DMS79 treated with DMSO at 0.1 percent for 48 hours (cell line): ENCODE data around the gene DOCK7.
"Not testable (repeated sequence)": the region's sequence is repeated elsewhere in the genome, so short reads cannot be mapped to it uniquely, and the experiment has no call there.

Experiments
- DNase-seq: peaks from one replicate; lab custom pipeline; 2025; lab: John Stamatoyannopoulos, UW

DOCK7 gene

DNA sequence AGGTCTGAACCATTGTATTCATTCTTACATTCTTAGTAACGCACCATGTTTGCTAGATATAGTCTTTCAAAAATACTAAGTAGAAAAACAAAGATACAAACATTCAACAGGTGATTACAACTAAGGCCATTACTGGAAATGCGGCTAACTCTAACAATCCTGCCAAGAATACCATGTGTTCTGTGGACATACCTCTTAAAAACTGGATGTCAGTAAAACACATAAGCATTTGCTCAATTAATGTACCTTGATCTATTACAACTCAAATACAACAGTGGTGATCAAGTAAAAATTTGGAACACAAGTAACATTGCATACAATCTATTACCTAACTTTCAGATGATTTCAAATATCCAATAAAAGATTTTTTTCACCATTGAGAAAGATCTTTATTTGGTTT is 75.4 kb downstream of the DOCK7 start:
- DNase-seq, result no peak

DNA sequence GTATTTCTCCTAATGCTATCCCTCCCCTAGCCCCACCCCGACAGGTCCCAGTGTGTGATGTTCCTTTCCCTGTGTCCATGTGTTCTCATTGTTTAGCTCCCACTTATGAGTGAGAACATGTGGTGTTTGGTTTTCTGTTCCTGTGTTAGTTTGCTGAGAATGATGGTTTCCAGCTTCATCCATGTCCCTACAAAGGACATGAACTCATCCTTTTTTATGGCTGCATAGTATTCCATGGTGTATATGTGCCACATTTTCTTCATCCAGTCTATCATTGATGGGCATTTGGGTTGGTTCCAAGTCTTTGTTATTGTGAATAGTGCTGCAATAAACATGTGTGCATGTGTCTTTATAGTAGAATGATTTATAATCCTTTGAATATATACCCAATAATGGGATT is 77.6 kb downstream of the DOCK7 start:
- DNase-seq, result not testable (repeated sequence)

DNA sequence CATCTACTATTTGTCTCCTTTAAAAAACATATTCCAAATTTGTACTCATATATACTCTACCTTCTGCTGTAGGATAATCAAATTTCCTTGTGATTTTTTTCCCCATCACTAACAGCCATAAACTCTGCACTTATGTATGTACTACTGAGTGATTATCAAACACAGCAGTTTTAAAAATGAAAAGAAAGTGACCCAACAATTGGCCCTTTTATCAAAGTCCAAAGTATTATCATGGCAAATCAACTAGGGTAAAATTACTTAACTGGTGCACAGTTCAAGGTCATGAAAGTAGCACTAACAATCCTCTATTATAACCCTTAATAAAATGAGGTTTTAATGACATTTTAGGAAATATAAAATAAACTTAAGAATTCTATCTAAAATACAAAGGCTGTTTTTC is 79.3 kb downstream of the DOCK7 start:
- no peak for DNase-seq

DNA sequence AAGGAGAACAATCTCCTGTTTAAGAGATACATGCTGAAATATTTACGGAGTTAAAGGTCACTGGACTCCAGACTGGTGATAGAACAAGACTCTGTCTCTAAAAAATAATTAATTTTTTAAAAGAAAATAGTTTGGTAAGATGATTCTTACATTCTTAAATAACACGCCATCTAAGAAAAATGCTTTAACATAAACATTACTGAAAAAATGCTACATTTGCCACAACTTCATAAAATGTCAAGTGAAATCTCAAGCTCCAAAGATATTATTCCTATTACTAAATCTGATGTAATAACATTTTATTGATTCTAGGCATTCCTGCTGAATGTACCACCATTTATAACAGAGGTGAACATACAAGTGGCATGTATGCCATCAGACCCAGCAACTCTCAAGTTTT is 86.7 kb downstream of the DOCK7 start:
- no peak for DNase-seq

DNA sequence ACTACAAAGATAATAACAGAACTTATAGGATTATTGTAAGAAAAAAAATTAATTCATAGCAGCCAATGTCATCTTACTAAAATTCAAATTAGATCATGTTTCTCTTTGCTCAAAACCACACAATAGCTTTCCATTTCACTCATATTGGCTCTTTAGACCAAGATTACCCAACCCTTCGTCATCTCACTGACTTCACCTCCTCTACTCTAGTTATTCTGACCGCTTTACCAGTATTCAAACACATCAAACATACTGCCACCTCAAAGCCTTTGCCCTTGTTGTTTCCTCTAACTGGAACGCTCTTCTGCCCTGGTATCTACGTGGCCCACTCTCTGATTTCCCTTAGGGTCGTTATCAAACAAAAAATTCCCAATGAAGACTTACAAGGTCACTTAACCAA is 89.1 kb downstream of the DOCK7 start:
- DNase-seq, result no peak

DNA sequence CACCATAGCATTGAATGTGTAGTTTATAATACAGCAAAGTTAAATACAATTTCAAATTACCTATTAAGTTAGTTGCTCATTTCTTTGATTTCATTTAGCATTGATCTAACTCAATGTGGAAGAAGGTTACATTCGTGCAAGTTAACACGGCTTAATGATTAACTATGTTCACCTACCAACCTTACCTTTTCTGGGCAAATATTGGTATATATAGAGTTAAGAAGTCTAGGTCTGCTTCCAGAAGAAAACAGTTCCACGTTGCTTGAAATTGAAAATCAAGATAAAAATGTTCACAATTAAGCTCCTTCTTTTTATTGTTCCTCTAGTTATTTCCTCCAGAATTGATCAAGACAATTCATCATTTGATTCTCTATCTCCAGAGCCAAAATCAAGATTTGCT is 90.9 kb downstream of the DOCK7 start, which contains the start of gene ANGPTL3:
ANGPTL3 (plus strand) TSS at position 240 of the 400 bp plus-strand sequence; CDS start at position 287, 47 bp downstream.
- DNase-seq, result no peak

DNA sequence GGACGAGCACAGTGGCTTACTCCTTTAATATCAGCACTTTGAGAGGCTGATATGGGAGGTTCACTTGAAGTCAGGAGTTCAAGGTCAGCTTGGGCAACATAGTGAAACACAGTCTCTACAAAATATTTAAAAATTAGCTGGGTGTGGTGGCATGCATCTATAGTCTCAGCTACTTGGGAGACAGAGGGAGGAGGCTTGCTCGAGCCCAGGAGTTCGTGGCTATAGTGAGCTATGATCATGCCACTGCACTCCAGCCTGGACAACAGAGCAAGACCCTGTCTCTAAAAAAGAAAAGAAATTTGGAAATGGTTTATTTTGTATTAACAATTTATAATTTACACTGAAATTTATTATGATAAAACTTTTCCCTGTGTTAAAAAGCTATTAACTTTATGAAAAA is 92.5 kb downstream of the DOCK7 start:
- DNase-seq, result no peak

DNA sequence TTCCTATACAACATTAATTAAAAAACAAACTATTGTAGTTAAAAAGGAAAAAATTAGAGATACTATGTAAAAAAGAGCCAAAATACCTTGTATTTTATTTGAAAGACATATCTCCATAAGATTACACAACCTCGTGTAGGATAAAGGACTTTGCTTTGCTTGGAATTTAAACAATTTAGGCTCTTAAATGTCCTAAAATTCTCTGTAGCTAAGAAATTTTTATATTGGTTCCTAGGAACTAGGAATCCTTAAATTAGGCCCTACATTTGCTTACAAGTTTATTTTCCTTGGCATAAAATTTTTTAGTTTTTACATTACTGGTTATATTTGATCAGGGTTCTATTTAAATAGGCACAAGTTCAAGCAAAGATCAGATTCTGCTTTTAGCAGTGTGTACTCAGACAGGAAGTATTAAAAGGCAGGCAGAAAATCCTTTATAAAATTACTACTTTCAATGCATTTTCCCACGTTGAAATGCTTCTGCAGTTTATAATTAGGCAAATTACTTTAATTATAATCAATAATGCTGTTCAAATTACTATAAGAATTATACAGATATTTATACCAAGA is 94.3 kb downstream of the DOCK7 start:
- DNase-seq, result no peak

DNA sequence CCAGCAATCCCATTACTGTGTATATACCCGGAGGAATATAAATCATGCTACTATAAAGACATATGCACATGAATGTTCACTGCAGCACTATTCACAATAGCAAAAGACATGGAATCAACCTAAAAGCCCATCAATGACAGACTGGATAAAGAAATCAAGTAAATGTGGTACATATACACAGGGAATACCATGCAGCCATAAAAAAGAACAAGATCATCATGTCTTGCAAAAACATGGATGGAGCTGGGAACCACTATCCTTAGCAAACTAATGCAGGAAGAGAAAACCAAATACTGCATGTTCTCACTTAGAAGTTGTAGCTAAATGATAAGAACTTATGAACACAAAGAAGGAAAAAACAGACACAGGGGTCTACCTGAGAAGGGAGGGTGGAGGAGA is 97.2 kb downstream of the DOCK7 start:
- DNase-seq, result no peak

DNA sequence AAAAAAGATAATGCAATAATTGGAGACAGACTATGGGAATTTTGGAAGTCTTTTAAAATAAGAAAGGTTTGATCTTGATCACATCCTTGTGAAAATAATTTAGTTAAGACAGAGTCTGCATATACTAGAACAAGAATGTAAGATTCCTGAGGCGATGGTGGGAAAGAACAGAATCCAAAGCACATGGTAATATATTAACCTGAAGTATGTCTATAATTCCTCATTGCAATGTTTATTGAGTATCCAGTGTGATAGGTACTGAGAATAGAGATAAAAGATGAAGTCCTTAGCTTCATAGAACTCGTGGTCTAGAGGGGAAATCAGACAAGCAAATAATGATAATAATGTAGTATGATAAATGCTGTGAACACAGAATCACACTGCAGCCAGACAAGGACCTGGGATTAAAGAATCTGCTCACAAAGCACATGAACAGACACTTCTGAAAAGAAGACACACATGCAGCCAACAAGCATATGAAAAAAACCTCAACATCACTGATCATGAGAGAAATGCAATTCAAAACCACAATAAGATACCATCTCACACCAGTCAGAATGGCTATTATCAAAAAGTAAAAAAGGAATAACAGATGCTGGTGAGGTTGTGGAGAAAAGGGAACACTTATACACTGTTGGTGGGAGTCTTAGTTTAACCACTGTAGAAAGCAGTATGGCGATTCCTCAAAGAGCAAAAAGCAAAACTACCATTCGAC is 97.8 kb downstream of the DOCK7 start:
- DNase-seq, result no peak

DNA sequence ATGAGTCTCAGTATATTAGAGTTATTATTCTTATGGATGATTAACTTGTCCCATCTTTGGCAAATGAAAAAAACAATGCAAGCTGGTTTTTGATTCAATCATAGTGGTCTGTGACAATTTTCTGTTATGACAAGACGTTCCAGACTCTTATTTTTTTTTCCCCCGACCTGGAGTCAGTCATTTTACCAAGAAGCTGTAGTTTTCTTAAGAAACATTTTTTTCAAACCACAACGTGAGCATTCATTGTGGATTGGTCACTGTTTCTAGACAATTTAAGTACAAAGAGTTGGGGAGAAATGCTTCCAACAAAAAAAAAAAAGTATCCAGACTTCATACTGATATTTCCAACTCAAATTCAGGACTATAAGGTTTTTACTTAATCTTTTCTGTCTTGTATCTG is 98.9 kb downstream of the DOCK7 start:
- no peak for DNase-seq

DNA sequence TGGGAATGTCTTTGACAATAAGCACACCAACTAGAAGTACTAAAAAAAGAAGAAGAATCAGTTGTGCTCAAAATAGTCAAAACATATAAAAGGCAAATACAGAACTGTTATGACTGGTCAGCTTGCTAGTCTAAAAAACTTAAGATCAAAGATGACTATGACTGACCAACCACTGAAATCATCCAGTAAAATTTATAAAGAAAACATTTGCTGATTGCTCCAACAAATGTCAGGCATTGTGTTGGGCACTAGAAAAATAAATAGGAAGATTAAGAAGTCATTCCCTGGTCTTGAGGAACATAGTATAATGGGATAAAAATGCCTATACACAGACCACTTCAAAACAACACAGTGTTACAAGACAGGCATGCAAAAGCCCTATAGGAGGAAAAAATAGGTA is 100.2 kb downstream of the DOCK7 start:
- DNase-seq, result no peak

DNA sequence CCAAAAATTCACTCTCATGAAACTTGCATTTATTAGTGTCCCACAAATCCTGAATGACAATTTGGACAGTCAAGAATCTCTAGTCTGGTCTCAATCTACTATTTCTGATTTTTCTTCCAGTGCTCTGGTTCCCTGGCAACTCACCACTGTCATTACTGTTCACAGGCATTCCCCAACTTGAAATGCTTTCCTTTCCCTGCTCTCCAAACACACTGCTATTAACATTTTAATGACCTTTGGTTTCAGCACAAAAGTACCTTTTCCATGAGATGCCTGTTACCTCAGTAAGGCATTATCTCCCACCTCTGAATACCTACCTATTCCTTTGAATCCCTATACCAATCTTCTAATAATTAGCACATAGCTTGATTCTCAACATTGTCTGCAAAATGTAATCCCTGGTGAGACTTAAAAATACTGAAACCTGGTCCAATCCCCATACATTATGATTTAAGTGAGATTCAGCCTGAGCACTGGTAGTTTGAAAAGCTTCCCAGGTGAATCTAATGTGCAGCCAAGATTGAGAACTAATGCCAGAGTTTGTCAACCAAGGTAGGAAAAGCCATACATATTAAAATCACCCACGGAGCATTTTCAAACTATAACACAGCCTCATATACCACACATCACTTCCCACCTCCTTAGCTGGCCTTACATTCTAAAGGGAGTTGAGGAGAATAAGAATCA is 102.6 kb downstream of the DOCK7 start:
- DNase-seq, result no peak

DNA sequence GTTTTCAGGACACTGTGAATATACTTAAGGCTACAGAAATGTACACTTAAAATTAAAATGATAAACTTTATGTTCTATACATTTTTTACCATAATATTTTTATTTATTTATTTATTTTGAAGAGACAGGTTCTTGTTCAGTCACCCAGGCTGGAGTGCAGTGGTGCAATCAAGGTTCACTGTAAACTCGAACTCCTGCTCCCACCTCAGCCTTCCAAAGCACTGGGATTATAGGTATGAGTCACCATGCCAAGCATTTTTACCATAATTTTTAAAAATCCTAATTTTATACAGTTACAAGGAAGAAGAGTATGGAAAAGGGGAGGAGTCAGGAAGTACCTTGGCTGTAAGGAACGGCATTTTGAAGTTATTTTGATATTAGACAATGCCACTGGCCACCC is 114.5 kb downstream of the DOCK7 start:
- no peak for DNase-seq

DNA sequence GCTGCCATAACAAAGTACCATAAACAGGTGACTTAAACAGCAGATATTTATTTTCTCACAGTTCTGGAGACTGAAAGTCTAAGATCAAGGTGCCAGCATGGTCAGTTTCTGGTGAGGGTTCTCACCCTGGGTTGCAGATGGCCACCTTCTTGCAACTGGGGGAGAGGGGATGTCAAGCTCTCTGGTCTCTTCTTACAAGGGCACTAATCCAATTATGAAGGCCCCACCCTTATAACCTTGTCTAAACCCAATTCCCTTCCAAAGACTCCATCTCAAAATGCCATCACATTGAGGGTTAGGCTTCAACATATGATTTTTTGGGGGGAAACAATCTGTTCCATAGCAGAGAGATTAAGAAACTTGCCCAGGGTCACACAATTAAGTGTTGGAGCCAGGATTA is 115.7 kb downstream of the DOCK7 start:
- DNase-seq, result no peak

DNA sequence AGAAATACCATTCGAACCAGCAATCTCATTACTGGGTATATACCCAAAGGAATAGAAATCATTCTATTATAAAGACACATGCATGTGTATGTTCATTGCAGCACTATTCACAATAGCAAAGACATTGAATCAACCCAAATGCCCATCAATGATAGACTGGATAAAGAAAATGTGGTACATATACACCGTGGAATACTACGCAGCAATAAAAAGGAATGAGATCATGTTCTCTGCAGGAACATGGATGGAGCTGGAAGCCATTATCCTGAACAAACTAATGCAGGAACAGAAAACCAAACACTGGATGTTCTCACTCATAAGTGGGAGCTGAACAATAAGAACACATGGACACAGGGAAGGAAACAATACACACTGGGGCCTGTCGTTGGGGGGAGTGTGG is 116.7 kb downstream of the DOCK7 start:
- DNase-seq, result not testable (repeated sequence)

DNA sequence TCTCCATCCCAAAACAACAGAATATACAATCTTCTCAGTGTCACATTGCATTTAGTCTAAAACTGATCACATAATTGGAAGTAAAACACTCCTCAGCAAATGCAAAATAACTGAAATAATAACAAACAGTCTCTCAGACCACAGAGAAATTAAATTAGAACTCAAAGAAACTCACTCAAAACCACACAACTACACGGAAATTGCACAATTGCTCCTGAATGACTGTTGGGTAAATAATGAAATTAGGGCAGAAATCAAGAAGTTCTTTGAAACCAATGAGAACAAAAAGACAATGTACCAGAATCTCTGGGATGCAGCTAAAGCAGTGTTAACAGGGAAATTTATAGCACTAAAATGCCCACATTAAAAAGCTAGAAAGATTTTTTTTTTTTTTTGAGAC is 120.3 kb downstream of the DOCK7 start:
- DNase-seq, result not testable (repeated sequence)

DNA sequence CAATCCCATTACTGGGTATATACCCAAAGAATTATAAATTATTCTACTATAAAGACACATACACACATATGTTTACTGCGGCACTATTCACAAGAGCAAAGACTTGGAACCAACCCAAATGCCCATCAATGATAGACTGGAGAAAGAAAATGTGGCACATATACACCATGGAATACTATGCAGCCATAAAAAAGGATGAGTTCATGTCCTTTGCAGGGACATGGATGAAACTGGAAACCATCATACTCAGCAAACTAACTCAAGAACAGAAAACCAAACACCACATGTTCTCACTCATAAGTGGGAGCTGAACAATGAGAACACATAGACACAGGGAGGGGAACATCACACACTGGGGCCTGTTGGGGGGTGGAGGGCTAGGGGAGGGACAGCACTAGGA is 121.0 kb downstream of the DOCK7 start:
- DNase-seq, result not testable (repeated sequence)

DNA sequence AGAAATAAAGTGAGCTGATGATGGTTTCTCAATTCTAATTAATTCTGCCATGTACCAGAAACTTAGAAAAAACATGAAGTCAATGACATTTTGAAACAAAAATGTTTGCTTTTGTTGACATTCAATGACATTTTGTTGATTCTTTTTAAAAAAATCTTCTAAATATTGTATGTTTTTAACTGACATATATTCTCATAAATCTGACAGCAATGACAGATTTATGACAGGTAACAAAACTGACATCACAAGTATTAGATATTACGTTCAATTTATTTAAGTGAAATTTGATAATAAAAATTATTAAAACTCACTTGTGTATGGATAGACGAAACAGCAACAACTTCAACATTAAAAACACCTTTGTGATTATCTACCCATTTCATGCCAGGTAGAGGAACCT is 126.9 kb downstream of the DOCK7 start:
- DNase-seq, result no peak

DNA sequence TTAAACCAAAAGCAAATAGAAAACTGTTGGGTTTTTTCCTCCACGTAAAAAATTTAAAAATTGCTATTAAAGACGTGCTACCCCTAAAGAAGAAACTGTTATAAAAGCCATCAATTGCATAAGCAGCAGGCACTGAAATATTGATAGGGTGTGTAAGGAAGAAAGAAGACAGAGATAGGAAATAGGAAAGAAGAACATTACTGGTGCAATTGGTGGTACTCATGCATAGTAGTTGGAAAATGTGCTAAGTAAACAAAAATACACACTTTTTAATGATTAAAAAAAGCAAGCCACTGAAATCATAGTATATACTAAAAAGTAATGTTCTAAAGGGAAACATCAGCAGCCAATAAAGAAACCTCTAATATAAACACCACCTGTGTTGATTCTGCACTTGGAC is 143.6 kb downstream of the DOCK7 start:
- no peak for DNase-seq

DNA sequence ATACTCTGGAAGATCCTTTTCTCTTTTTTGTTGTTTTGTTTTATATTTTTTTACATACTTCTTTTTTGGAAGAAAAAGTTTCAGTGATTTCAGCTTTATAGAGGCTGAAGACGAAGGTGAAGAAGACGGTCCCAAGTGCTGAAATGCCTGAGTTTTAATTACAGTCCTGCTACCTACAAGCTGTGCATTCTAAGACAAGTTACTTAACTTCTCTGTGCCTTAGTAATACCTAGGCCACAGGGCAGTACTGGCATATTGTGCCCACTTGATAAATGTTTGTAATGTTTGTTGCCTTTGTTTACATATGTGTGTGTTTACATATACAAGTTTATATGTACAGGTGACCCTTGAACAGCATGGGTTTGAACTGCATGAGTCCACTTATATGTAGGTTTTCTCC is 147.1 kb downstream of the DOCK7 start:
- DNase-seq, result no peak

DNA sequence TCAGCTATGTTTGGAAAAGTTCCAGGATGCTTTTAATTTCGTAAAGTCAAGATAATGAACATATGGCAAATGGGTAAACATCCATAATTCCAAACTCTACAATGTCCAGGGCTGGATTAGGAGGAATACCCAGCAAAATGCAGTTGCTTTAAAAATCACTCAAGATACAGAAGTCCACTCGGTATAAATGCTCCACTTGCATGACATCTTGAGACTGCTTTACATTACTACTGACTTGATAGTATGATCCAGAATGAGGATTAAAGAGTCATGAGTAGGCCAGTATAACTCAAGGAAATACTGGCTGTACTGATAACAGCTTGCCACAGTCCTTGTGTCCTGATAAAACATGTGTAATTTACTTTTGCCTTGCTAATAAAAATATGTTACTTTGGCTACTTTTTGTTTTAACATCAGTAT is 149.1 kb downstream of the DOCK7 start:
- DNase-seq, result no peak

DNA sequence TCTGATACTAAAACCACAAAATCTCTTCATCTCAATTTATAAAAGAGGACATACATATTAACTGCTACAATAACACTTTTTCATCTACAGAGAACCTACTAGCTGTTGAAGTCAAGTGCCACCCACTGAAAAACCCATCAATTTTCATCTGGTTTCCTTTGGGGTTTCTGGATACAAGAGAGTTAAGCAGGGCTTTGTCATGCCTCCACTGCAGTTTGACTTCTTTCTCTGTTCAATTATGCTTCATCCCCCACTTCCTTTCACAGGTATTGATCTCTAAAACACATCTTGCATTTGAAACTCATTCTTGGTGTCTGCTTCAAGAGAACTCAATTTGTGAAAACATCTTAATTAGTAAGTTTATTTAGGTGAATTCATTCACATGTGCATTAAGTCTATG is 151.3 kb downstream of the DOCK7 start:
- no peak for DNase-seq
